Psoas muscle (tissue), 8 donors: ENCODE measurements around the gene TGFBR3L. TPM values are rescaled to one million over a fixed set of nuclear protein-coding genes. Genes with fewer than 3 reads are reported as not detected.

ENCODE experiments used
- ATAC-seq, 4 donors: fragments of 200-7000 bp; cut with Tn5 transposase; one replicate each; pipeline ENCODE4 v1.9.1; 2020; ENCODE audit warnings: moderate library complexity in 3 of 4, mild to moderate bottlenecking in 2 of 4
- DNase-seq, 2 donors: peaks; one replicate each; pipeline ENCODE4 v3.0.0-alpha.2; 2020
- H3K27ac ChIP-seq: fragments of 200-600 bp; one replicate; pipeline ENCODE4 v1.8.0; 2022
- H3K27me3 ChIP-seq, 3 donors: fragments of 200-600 bp in 1 of 3; one replicate each; pipeline versions ENCODE4 v1.6.1 to v1.8.0; 2013 to 2022; ENCODE audit warnings: low read length in 2 of 3, mild to moderate bottlenecking in 2 of 3, moderate library complexity in 1 of 3; ENCODE audit not compliant: insufficient read depth in 3 of 3
- H3K36me3 ChIP-seq, 2 donors: fragments of 200-600 bp in 1 of 2; one replicate each; pipeline versions ENCODE4 v1.6.1 to v1.8.0; 2013 to 2022; ENCODE audit warnings: low read depth in 1 of 2, mild to moderate bottlenecking in 1 of 2, moderate library complexity in 1 of 2; ENCODE audit not compliant: insufficient read depth in 1 of 2
- H3K4me1 ChIP-seq: fragments of 200-600 bp; one replicate; pipeline ENCODE4 v1.8.0; 2022
- H3K4me3 ChIP-seq: fragments of 200-600 bp; one replicate; pipeline ENCODE4 v1.8.0; 2022; ENCODE audit warnings: mild to moderate bottlenecking
- H3K9me3 ChIP-seq: fragments of 200-600 bp; one replicate; pipeline ENCODE4 v1.8.0; 2022
- WGBS, 3 donors: extraction: QIAGEN DNeasy Blood & Tissue Kit; methylation state at CpG; one replicate each; pipeline versions ENCODE4 v1.1.6 to v1.1.7; 2013; 5-methylcytosine and 5-hydroxymethylcytosine counted together
- intact Hi-C, 2 donors: fragments of 100-400 bp; cut with DNase I; formaldehyde crosslinking; loops; one replicate each; pipeline versions ENCODE4 v1.11.0 to v1.14.2; 2022
- polyA plus RNA-seq, 3 donors: library from polyadenylated mRNA; stranded (reverse); fragments of 200-250 nt; gene quantifications; one replicate each; pipeline ENCODE4 v1.2.3, GENCODE V29; 2013
- total RNA-seq, 4 donors: library from RNA; stranded (reverse); fragmentation: NEBNext Ultra II Directional in 2 of 4; extraction: Animal tissue kit (Norgen Biotek cat#: 25700) in 2 of 4; gene quantifications; one replicate each; pipeline versions ENCODE4 v1.2.1 to v1.2.4, GENCODE V29; 2021 to 2023
- TF ChIP-seq, protein P1 (sequence below): fragments of 200-600 bp; IDR thresholded peaks from one replicate; pipeline ENCODE4 v1.8.0; 2022; ENCODE audit warnings: antibody characterized with exemption
- donor health status: healthy with polysubstance abuse.
- donor health status: DM: no; HTN: no; CAD: no; lungs with moderate emphysema.
- donor health status: Bipolar disorder and iron deficiency.
- donor health status: healthy.
- donor health status: DM: yes; HTN: yes; CAD: no.
- donor health status: DM: no; HTN: no; CAD: no.
- donor health status: DM: no; HTN: no; CAD: no.
- donor health status: DM: yes; HTN: yes; CAD: no.

Gene TGFBR3L
- total and polyA plus RNA-seq, 7 donors: 1.2 to 13.0 (median 4.5) TPM

DNA sequence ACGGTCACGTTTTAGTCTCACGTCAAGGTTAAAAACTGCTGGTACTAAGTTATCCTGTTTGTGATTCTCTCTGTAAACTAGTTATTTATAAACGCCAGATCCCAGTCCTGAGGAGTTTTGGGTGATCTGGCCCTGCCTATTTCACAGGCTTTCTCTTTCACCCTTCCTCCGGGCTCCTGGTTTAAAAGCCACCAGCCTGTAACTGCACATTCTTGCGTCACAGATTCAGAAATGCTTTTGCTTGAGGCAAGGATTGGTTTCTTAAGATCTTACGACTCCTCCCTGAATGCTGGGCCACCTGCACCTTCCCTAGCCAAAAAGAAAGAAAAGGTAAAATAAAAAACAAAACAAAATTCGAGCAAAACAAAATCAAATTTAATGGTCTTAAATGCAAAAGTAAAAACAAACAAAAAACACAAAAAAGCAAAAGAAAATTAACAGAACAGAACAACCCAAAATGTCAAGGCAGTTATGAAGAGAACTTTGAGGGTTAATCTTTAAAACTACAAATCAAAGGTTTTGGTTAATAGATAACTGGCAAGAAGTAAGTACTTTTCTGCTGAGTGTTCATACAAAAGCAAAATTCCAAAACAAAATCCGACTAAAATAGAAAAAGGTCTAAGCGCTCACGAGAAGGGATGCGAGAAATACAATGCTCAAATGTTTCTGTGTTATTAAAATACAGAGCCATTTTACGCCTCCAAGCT, 47.4 kb downstream of the TGFBR3L start:
- no peaks in the 10 kb centered on the region for H3K4me1 ChIP-seq
- intact Hi-C loops: no loop called here
- TF ChIP-seq, protein P1, sequence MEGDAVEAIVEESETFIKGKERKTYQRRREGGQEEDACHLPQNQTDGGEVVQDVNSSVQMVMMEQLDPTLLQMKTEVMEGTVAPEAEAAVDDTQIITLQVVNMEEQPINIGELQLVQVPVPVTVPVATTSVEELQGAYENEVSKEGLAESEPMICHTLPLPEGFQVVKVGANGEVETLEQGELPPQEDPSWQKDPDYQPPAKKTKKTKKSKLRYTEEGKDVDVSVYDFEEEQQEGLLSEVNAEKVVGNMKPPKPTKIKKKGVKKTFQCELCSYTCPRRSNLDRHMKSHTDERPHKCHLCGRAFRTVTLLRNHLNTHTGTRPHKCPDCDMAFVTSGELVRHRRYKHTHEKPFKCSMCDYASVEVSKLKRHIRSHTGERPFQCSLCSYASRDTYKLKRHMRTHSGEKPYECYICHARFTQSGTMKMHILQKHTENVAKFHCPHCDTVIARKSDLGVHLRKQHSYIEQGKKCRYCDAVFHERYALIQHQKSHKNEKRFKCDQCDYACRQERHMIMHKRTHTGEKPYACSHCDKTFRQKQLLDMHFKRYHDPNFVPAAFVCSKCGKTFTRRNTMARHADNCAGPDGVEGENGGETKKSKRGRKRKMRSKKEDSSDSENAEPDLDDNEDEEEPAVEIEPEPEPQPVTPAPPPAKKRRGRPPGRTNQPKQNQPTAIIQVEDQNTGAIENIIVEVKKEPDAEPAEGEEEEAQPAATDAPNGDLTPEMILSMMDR: no peak
- H3K36me3 ChIP-seq: peaks cover 4 to 89% of the 10 kb centered on the region in 2 donors
- WGBS, 3 donors: 88 to 94% (median 90%) methylated on average over 13 of the region's 13 CpGs
- H3K27ac ChIP-seq: no peak overlapping the region
- H3K9me3 ChIP-seq: no peaks in the 10 kb centered on the region
- no peak overlapping the region for H3K4me3 ChIP-seq
- DNase-seq: no peak
- H3K27me3 ChIP-seq: no peaks in the 10 kb centered on the region
- ATAC-seq: no peak

DNA sequence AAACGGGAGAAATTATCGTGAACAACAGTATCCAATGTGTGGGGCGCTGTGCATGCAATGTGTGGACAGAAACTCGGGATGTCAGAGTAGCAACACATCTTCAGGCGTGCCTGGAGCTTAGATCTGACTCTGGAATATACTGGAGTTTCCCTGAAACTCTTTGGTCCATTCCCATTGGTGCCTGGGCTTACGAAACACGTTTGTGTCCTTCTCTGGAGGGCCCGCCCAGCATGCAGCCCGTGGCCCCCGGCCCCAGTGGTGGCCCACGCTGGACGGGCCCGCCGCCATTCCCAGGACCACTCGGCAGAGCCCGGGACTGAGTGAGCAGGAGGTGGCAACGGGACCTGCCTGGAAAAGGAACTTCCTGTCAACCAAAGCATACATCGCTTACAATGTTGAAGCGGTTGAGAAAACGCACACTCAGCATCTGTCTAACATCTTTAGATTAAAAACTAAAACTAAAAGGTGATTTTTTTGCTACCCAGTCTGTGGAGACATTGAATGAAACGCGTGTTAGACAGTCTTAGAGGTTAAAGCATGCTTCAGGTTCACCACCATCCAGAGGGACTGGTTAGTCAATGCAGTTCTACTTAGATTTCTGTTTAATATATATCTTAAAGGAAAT, 48.1 kb downstream of the TGFBR3L start:
- intact Hi-C loops: no loop called here
- no peak overlapping the region for H3K4me3 ChIP-seq
- no peak for DNase-seq
- no peaks in the 10 kb centered on the region for H3K9me3 ChIP-seq
- peaks cover 9 to 93% of the 10 kb centered on the region in 2 donors for H3K36me3 ChIP-seq
- 87 to 92% (median 88%) methylated on average over 22 of the region's 22 CpGs for WGBS, 3 donors
- TF ChIP-seq, protein P1: no peak
- no peaks in the 10 kb centered on the region for H3K27me3 ChIP-seq
- H3K4me1 ChIP-seq: no peaks in the 10 kb centered on the region
- H3K27ac ChIP-seq: no peak overlapping the region
- ATAC-seq: no peak

DNA sequence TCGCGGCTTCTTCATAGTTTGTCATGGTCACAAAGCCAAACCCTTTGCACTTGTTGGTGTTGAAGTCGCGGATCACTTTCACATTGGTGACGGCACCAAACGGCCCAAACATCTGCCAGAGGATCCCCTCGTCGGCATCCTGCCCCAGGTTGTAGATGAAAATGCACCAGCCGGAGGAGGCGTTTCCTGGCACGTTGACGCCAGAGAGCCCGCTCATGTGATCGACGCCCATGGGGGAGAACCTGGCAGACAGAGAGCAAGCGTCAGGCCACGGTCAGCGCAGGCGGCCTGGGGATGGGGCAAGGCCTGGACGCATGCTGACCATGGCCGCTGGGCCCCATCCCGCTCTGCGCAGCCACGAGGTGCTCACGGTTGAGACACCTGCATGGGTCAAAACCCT, 48.9 kb downstream of the TGFBR3L start:
- DNase-seq: no peak
- intact Hi-C loops: no loop called here
- 91 to 93% (median 92%) methylated on average over 25 of the region's 25 CpGs for WGBS, 3 donors

DNA sequence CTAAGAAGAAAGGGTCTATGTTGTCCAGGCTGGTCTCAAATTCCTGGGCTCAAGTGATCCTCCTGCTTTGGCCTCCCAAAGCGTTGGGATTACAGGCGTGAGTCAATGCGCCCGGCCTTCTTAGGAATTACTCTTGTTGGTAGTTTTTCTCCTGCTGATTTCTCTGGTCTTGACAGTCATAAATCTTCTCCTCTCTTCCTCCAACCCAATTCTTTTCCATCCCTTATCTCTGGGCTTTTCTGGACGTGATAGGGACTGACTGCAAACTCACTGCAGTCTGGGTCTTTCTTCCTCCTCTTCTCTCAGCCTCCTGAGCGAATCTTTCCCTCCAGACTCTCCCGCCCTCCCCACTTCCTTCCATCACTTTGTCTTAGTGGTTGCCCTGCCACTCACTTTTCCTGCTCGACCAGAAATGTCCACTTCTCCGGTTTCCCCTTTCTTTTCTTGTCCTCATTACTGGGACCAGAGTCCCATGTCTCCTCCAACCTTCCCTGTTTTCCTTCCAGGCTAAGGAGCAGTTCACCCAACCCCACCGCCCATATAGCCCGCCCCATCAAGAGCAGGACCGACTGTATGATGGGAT, 50.7 kb downstream of the TGFBR3L start:
- Histone ChIP-seq H3K36me3 (peaks cover 9 to 98% of the 10 kb centered on the region in 2 donors), H3K4me1 (no peaks in the 10 kb centered on the region), H3K27me3 (no peaks in the 10 kb centered on the region), H3K4me3 (no peak overlapping the region), H3K27ac (no peak overlapping the region), H3K9me3 (no peaks in the 10 kb centered on the region)
- DNase-seq: no peak
- TF ChIP-seq, protein P1: no peak
- ATAC-seq: no peak
- WGBS, 3 donors: 84 to 90% (median 86%) methylated on average over 12 of the region's 12 CpGs
- intact Hi-C loops: no loop called here

More for the DNA sequence above, 48.9 kb downstream of the TGFBR3L start:
- Histone ChIP-seq H3K27me3 (no peaks in the 10 kb centered on the region), H3K4me3 (no peak overlapping the region), H3K27ac (no peak overlapping the region), H3K9me3 (no peaks in the 10 kb centered on the region), H3K36me3 (peaks cover 9 to 93% of the 10 kb centered on the region in 2 donors), H3K4me1 (no peaks in the 10 kb centered on the region)
- TF ChIP-seq, protein P1: no peak
- no peak for ATAC-seq
